GM12872 (cell line): Measurements from ENCODE around the gene LRBA.

ENCODE experiments used
- TF ChIP-seq, protein P1 (sequence below): IDR thresholded peaks from 3 replicates; pipeline ENCODE4 v1.5.1; 2011; ENCODE audit warnings: low read depth, mild to moderate bottlenecking, low read length, moderate library complexity; ENCODE audit not compliant: insufficient read depth

LRBA gene

DNA sequence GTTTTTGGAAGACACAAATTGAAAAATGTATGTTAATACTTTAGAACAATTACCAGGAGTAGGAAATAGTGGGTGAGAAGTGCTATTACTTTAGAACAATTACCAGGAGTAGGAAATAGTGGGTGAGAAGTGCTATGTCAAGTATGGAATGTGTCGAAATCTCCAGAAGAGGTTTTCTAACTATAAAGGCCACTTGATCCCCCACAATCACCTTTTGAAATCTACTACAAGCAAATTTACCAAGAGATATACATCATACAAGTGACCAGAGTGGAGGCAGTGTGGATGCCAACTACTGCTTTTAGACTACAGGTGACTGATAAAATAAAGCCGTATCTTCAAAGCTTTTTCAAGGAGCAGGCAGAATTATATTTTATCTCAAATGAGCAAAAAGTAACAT lies 390.1 kb downstream of the LRBA start:
- TF ChIP-seq, protein P1, sequence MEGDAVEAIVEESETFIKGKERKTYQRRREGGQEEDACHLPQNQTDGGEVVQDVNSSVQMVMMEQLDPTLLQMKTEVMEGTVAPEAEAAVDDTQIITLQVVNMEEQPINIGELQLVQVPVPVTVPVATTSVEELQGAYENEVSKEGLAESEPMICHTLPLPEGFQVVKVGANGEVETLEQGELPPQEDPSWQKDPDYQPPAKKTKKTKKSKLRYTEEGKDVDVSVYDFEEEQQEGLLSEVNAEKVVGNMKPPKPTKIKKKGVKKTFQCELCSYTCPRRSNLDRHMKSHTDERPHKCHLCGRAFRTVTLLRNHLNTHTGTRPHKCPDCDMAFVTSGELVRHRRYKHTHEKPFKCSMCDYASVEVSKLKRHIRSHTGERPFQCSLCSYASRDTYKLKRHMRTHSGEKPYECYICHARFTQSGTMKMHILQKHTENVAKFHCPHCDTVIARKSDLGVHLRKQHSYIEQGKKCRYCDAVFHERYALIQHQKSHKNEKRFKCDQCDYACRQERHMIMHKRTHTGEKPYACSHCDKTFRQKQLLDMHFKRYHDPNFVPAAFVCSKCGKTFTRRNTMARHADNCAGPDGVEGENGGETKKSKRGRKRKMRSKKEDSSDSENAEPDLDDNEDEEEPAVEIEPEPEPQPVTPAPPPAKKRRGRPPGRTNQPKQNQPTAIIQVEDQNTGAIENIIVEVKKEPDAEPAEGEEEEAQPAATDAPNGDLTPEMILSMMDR = no peak

DNA sequence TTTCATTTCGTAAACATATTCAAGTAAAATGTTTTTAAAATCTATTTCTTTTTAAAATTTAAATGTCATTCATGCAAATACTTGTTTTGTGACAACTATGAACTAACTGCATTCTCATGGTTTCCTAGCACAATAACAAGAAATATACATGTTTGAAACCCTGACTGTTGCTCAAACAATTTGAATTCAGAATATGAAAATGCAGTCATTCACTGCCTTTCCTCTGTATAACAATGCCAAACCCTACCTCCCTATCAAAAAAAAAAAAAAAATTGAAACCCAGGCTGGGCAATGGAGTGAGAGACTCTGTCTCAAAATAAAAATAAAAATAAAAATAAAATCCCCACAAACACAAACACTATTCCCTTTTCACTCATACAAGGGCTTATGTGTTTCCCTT lies 391.0 kb downstream of the LRBA start:
- TF ChIP-seq, protein P1 = no peak

DNA sequence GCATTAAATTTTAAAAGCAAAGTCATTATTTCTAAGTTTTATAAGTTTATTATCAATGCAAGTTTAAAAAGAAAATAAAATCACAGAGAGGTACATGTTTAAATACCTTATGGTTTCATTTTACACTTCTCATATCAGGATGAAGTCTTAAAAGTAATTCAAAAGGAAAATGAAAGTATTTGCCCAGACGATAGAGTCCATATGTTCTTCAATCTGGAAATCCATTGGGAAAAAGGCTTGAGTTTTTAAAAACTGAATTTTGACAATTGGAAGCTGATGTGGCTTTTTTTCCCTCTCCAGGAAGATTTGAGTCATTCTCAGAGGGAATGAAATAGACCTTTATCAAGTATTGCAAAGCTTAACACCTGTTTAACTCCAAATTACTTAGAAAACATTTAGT lies 396.0 kb downstream of the LRBA start:
- TF ChIP-seq, protein P1 = no peak

DNA sequence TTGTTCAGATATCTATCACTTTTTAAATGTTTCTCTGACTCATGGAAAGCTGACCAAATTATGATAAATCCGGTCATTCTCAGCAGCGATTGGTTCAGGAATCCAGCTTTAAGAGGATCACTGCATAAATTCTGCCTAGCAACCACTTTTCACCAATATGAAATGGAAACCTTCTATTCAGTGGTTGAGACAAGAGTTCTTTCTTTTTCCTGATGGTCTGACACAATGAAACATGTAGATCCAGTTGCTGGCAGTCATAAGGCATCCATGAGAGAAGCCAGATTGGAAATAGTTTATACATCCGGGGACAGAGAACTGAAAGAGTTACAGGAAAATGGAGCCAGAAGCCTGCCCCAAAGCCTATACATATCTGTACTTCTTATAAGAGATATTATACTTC lies 406.0 kb downstream of the LRBA start:
- TF ChIP-seq, protein P1 = no peak

DNA sequence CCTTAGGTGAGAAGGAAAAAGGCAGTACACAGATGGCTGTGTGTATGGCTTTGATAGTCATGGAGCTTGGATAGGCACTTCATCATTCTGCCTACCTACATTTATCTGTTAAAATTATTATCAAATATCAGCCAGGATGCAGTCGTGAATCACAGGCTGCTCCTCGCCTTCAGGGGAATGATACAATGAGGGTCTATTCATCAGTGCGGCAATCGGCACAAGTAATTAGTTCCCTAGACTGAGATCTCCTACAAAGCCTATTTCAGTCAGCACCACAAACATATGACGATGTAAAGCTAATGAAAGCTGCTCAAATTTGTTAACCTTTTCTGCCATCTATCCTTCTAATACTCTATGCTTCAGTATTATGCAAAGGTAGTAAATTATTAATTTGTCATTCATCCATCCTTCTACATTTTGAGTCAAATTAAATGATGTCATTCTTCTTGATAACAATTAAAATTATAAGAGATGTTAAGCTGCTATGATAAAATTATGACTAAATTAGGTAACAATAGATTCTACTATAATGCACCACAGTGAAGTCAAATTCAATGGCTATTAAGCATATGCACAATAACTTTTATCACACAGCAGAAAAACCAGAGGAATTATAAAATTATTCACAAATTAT lies 414.2 kb downstream of the LRBA start:
- TF ChIP-seq, protein P1 = no peak

DNA sequence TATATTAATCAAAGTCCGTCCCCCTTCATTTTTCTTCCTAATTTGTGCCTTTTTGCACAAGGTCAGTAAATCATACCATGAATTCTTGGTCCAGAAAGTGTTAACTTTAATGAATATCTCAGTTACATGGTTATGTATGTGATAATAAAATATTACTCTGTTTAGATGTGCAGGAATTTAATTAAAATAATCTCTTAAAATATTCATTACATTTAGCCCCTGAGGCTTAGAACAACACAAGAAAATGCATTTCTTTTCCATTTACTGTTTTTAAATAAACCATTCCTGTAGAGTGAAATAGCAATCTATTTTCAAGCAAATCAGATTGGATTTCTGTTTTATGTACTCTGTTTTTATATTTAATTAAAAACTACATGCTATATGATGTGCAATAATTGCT lies 415.5 kb downstream of the LRBA start:
- TF ChIP-seq, protein P1 = no peak

DNA sequence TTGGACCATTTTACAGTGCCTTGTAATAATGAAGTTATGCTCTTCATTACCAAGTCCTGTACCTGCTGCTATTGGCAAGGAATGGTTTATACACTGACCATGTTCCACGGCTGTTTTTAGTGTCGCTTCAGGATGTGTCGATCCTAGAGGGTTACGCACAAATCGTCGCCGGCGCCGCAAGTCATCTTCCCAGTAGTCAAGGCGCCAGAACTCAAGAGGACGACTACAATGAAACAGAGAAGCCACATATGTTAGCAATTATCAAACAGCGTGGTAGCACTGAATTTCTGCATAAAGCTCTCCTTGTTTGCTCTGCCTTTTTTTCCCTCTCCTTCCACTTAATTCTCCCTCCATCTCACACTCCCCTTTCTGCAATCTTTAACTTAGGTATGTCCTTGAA lies 416.2 kb downstream of the LRBA start:
- TF ChIP-seq, protein P1 = no peak
